ENCODE data around the gene ZFPM1.
"Not testable (repeated sequence)": the region's sequence is repeated elsewhere in the genome, so short reads cannot be mapped to it uniquely, and the experiment has no call there.

ZFPM1 gene

DNA sequence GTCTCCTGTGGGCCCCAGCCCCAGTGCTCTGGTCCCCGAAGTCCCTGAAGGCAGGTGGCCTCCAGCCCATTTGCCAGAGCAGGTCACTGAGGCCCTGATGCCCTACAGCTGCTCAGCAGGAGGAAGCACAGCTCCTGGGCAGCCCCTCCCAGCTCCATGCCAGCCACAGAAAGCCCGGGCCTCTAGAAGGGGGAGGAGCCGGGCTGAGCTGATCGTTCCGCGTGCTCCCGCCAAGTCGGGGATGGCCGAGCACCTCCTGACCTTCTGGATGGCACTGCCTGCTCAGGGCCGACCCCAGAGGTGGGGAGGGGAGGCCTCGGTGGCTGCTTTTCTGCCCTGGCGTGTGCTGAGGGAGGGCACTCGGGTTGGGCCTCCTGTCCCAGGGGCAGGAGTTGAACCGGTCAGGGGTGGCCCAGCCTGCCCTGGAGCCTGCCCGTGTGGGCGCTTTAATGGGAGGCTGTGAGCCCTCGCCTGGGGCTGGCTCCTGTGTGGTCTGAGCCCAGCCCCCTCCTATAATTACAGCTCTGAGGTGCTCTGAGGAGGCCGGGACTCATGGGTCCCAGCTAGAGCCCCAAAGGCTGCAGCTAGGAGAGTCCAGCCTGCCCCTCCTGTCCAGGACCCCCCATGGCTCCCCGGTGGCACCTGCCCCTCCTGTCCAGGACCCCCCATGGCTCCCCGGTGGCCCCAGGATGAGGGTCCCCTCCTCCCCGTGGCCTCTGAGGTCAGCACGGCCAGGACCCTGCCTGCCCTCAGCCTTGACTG, 29.7 kb downstream of the ZFPM1 start:
- peak in 1 of 2 experiments; percentile 59 for DNase-seq

DNA sequence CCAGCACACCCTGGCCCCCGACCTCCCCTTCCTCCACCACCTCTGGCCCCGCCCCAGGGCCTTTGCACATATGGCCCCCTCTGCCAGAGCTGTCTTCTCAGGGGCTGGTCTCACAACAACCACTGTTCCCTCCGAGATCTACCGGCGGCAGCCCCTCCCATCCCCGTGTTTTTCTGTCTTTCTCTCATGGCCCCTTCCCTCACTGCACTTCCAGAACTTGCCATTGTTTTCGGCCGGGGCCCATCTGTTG, 30.2 kb downstream of the ZFPM1 start:
- DNase-seq = no peak

DNA sequence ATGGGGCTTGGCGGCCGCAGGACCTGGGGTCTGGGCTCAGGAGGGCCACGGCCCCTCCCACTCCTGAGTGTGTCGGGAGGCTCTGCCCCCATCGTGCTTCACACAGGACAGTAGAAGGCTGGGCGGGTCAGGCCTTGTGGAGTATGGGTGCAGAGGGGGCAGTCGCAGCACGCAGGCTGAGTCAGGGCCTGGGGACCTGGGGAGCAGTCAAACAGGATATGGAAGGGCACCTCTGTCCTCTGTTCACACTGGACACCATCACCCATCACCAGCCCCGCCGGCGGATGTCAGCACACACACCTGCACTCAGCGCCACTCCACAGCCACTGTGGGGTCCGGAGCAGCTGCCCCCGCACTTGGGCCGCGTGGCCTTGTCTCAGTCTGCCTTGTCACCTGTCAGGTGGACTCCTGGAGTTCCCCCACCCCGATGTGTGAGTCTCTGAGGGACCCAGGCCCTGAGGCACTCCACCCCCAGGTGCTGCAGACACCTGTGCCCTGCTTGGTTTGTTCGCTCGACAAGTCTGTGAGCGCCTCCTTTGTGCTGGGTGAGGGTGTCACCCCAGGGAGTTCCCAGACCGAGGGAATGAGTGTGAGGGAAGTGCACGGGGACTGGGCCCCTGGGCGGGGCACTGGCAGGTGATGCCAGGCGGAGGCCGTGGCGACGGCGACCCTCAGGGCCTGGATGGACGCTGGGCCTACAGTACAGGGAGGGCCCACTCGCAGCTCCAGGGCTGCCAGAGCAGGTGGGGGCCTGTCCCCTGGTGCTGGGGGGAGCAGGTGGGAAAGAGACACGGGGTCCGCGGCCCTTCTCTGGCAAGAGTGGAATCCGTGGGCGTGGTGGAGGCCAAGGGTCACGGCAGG, 31.7 kb downstream of the ZFPM1 start:
- no peak for DNase-seq

DNA sequence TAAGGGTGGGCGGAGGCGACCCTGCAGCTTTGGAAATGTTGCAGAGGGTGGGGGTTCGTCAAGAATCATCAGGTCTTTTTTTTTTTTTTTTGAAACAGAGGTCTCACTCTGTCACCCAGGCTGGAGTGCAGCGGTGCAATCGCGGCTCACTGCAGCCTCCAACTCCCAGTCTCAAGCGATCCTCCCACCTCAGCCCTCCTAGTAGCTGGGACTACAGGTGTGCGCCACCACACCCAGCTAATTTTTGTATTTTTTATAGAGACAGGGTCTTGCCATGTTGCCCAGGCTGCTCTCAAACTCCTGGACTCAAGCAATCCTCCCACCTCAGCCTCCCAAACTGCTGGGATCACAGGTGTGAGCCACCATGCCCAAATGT, 32.3 kb downstream of the ZFPM1 start:
- DNase-seq = not testable (repeated sequence)

DNA sequence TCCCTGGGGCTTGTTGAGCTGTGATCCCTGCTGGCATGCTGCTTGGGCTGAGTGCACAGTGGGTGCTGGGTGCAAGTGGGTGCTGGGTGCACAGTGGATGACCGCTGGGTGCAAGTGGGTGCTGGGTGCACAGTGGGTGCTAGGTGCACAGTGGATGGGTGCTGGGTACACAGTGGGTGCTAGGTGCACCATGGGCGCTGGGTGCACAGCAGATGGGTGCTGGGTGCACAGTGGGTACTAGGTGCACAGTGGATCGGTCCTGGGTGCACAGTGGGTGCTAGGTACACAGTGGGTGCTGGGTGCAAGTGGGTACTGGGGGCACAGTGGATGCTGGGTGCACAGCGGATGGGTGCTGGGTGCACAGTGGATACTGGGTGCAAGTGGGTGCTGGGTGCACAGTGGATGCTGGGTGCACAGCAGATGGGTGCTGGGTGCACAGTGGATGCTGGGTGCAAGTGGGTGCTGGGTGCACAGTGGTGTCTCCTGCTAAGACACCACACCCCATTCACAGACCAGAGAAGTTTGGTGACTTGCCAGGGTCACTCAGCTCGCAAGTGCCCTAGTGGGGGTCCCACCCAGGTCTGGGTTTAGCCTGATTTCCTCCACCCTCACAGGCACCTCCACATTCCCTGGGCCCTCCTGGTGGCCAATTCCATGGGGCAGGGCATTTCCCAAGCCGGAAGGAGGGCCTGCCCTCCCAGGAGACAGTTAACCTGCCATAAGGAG, 33.5 kb downstream of the ZFPM1 start:
- no peak for DNase-seq

DNA sequence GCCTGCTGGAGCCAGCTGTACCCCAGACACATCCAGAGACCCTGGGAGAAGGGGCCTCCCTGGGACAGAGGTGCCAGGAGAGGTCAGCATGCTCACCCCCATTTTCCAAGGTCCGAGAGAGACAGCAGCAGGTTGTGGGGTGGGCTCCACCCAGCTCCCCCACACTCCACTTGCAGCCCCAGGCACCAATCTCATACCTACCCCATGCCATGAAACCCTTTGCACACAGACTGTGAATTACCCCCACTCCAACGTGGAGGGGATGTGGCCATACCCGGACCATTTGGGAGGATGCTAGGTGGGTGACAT, 34.0 kb downstream of the ZFPM1 start:
- DNase-seq = no peak

DNA sequence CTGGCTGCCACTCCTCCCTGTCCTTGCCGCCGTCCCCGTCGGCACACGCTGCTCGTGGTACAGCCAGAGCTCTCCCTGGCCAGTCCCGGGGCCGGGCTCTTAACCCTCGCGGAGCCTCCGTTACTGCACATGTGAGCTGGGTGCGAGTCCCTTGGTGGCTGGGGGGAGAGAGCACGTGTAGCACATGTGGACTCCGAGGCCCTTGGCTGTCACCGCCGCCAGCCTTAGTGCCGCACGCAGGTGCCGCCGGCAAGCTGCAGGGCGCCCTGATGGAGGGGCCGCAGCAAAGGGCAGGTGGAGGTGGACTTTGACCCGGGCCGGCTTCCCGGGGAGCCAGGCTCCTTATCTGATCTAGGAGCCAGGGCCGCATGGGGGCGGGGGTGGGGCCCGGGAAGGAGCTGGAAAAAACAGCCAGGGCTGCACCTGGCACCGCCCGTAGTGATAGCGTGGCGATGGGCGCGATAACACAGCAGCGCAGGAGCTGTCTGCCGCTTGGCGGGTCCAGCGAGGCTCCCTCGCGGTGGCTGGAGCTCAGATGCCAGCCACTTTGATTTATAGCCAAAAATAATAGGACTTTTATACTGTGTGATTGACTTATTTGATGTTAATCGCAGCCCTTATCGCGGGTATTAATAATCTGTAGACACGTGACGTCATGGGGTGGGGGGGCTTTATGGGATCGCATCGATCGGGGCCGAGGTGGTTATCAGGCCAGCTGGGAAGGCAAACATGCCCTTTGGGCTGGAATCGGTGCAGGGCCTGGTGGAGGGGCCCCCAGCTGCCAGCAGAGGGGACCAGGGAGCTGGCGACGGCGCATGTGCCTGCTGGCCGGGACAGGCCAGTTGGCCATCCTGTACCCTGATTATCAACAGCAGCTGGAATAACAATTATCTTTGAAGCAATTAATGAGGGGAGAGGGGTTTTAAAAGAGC, 35.1 kb downstream of the ZFPM1 start:
- no peak for DNase-seq

DNA sequence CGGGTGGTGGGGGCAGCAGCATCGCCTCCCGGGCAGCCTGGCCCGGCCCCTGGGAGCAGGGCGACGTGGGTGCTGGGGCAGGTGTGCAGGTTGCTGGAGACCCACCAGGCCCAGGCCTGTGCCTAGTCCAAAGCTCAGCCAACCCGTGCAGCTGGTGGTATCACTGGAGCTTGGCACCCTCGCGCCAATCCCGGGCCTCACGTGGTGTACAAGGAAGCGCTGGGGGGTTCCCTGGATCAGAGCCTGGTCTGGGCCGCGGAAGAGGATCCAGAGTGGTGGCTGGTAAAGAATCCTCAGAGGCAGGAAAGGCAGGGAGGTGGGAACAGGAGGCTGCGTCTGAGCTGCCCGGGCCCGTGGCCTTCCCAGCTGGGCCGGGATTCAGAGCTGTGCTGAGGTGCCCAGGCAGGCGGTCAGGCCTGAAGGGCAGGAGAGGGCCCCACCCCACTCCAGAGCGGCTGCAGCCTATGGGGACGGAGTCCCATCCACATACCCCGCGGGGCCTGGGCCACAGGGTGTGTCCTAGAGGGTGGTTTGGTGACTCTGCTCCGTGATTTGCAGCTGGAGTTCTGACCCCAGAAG, 36.2 kb downstream of the ZFPM1 start:
- no peak for DNase-seq

DNA sequence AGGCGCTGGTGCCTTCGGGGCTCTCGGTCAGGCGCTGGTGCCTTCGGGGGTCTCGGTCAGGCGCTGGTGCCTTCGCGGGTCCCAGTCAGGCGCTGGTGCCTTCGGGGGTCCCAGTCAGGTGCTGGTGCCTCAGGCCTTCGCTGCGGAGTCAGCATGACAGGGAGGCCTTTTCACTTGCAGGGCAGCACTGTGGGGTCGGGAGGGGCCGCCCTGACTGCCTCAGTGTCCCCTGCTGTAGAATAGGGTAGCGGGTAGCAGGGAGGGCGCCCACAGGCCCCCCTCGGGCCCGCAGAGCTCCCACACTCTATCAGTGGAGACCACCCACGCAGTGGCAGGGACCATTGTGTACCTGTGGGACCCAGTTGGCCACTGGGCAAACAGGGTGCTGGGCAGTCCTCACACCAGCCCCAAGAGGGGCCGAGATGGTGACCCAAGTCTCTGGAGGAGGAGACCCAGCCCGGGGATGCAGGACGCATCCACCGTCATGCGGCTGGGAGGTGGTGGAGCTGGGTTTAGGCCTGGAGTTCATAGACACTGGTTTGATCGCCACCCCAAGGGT, 38.0 kb downstream of the ZFPM1 start:
- DNase-seq = no peak

DNA sequence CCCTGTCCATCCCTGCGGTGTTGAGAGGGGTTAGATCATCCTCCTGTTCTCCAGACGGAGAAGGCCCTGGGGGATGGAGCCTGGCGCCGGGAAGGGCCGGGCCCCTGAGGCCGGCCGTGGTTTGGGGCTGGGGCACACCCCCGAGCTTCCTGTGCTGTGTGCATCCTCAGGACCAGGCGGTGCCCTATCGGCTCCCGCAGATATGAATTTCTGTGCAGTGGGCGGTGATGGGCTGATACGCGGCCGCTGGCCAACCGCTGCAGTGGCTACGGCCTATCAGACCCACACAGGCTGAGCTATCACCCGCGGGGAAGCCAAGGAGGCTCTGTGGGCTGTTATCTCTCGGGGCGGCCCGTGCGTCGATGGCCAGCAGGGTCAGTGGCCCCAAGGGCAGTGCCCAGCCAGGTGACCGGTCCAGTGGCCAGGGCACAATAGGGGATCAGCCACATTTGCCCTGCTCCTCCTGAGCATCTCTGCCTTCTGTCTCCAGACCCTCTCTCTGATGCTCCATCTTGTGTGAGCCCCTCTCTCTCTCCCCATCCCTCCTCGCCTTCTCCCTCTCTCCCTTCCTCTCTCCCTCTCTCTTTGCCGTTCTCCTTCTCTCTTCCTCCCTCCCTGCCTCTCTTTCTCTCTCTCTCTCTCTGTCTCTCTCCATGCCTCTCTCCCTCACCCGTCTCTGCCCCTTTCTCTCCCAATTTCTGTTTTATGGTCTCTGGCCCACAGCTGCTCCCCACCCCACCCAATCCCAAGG, 38.7 kb downstream of the ZFPM1 start:
- DNase-seq = no peak

DNA sequence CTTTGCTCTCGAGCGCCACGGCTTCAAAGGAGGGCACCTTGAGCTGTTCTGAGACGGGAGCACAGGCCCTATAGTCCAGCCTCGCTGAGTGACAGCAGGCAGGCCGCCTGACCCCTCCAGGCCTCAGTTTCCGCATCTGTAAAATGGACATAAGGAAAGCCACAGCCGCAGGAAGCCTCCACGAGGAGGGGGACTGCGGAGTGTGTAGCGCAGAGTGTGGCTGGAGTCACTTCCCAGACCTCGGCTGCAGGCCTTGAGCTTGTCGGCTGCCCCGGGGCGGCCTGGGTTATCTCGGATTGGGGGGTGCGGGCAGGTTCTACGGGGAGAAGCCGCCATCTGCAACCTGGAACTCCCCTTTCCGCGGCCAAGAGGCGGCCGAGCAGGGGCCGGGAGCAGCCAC, 40.8 kb downstream of the ZFPM1 start:
- DNase-seq = no peak

DNA sequence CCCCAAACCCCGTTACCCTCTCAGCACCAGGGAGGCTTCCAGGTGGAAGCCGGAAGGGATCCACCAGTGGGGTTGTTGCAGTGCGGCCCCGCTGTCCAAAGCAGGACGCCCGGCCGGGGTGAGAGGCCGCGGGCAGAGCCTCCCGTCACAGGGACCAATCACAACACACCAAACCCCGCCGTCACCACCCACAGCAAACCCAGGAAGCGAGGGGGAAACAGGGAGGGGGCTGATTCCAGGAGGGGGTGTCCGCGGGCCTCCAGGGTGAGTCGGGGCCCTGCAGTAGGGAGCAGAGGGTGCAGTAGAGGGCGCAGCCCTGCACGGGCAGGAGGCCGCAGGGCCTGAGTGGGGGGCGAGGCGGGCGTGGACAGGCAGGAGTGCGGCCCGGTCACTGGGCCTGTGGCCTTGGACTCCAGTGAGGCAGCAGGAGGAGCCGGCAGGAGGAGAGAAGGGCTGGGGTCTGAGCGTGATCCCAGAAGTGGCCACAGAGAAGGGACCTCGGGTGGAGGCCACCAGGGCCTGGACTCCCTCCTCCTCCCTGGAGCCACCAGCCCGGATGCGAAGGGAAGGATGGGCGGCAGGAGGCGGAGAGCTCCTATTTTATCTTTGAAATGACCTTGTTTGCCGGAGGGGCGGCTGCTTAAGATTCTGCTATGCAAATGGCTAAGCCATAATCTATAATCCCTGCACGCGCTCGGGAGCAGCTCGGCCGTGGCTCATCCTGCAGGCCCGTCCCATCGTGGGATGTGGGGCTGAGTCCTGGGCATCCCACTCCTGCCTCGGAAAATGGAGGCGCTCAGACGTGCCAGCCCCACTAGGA, 41.5 kb downstream of the ZFPM1 start:
- no peak for DNase-seq

DNA sequence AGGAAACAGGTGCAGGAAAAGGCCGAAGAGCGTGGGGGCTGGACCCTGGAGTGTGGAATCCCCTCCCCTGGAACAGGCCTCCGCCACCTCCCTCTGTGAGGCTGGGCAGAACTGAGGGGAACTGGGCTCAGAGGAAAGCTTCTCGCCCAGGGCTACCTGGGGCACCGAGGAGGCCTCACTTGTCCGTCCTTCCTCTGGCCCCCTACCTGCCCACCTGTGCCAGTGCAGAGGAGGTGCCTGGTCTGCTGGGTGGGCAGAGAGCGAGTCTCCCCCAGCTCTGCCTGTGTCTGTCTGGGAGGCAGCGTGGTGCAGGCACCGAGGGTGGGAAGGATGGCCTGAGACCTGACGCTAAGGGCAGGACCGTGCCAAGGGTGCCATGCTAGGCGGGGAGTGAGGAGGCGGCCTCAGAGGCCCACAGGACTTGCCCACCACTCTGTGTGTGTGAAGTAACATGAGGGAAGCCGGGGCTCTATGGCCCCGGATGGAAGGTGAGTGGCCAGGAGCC, 42.2 kb downstream of the ZFPM1 start:
- DNase-seq = no peak

DNA sequence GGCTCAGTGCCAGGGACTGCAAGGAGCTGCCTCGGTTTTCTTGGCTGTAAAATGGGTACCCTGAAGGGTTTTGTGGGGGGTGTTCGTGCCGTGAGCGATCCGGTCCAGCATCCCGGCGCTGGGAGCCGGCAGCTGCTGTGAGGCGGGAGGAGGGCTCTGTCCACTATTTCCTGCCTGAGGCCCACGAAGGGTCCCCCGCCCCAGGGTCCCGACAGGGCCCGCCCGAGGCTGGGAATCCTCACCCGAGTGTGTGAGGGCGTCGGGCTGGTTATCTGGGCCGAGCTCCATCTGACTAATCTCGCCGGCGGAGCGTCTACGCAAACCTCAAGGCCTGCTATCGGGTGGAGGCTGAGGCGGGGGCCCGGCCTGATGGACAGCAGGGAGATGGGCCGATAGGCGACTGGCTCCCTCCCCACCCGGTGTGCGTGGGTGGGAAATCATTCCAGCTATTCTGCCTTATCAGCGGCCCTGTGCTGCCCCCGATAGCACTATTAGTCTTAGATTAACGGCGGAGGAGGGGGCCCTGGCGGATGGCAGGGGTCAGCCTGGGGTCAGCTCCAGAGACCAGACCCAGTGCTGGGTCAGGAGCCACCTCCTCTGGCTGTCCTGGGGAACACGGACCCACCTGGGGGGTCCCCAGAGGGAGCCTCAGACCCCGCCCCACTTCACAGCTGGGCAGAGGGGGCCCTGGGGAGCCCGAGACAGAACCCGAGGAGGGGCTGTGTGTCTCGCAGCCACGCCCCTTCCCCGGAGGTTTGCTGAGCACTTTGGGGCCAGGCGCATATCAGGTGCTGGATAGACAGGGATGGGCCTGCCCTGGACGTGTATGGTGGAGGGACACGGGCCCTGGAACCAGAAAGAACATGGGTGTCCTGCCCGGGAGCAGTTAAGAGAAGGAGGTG, 44.7 kb downstream of the ZFPM1 start:
- no peak for DNase-seq

DNA sequence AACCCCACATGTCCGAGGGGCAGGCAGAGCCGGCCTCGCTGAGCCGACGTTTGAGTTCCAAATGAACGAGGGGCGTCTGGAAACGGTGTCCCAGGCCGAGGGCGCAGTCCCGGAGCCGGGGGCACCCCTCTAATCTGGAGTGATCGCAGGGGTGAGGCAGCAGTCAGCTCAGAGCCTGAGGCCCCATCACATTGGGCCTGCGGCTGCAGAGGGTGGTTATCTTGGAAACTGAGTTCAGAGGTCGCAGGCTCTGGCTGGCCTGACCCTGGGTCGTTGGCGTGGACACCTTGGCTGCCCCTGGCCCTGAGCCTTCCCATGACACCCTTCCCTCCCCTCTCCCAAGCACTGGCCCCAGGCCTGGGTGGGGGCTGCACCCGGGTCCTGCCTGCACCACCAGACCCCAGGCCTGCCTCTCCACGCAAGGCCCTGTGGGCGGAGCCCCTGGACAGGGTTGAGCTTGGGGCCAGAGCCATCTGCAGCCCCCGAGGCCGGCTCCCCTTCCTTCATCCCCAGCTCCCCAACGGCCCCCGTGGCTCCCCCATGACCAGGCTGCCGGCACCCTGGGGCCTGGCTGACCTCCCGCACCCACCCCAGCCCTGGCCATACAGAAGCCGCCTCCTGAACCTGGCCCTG, 45.6 kb downstream of the ZFPM1 start:
- DNase-seq = no peak

DNA sequence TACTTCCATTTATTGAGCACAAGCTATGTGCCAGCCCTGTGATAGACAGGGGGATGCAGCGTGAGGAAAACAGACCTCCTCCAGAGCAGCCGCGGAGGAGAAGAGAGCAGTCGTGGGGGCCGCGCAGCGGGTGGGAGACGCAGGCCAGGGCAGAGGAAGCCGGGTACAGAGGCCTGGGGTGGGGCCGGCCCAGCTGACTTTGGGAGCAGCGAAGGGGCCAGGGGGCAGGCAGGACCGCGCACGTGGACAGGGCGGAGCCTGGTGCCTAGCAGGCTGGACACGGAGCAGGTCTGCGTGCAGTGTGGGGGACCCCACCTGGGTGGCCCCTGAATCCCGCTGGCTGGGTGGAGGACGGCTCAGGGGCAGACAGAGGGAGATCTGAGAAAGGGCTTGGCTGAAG, 46.2 kb downstream of the ZFPM1 start:
- DNase-seq = no peak

DNA sequence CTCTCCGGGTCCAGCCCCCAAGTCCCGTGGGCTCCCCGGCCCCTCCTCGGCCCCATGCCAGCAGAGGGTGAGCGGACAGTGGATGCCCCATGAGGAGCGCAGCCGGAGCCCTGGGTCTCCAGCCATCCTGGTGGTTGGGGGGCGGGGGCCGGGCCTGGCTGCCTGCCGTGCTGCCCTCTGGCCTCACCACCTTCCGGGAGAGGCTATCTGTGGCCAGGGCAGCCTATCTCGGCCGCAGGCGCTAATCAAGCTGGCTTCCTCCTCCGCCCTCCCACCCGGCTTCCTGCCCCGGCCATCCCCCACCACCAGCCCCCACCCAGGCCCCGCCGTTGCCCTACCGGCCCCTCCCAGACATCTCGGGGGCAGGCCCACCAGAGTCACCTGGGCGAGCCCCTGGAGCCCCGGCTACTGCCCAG, 46.8 kb downstream of the ZFPM1 start:
- DNase-seq = no peak

DNA sequence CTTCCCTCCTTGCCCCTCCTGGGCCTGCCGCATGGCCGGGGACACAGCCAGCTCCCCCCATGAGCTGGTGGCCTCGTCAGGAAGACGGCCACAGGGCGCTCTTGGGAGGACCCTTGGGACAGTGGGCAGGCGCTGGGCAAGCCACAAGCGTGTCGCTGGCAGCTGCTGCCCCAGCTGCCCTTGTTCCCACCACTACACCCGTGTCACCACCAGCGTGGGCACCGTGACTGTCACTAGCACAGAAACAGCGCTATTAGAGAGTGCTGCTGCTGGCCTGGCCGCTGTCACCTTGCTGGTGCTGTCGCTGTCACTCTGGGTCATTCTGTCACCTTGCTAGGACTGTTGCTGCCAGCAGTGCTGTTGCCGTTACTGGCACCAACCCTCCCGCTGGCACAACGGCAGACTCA, 47.2 kb downstream of the ZFPM1 start:
- no peak for DNase-seq

DNA sequence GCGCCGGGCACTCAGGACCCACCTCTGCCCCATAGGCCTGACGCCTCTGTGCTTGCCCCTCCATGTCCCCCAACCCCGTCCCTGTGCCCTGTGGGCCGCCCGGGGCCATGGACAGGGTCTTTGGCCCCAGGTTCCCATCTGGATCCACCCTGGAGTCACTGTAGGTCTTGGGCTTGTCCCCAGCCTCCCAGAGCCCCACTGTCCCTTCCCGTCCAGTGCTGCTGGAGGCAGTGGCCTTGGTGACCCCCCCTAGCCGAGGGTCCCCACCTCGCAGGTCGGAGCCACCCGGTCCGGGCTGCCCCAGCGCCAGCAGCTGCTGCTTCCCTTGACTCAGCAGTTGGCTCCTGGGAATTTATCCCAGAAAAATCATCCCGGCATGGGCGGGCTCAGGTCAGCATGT, 49.3 kb downstream of the ZFPM1 start:
- no peak for DNase-seq

Measured in NCI-H2081 (cell line).